H1 (cell line): ENCODE measurements around the gene HOXB4. TPM values are rescaled to one million over a fixed set of nuclear protein-coding genes. Genes with fewer than 3 reads are reported as not detected.
A peak's percentile ranks its signal among the peaks of the same experiment; 100 is the strongest.

Experiments
- CTCF ChIA-PET: fragments of 300-600 bp; sonication (Branson Sonifier 250); formaldehyde crosslinking; loops from one replicate; lab custom pipeline; 2021; ENCODE audit not compliant: partially characterized antibody; lab: Charles Lee
- POLR2A ChIA-PET: fragments of 300-600 bp; sonication (Branson Sonifier 250); formaldehyde crosslinking; loops from one replicate; lab custom pipeline; 2021; ENCODE audit warnings: inconsistent platforms; ENCODE audit not compliant: partially characterized antibody; lab: Charles Lee
- DNase-seq, 2 experiments: peaks; one replicate each; pipeline versions ENCODE4 v3.0.0 to v3.0.0-alpha.2; 2010 to 2022; ENCODE audit warnings: low spot score in 2 of 2, low read depth in 1 of 2, mixed read lengths in 1 of 2
- FAIRE-seq: peaks from 2 replicates; lab custom pipeline; 2011; peaks lifted over from hg19 to GRCh38; lab: Jason Lieb, UNC
- H2AFZ ChIP-seq: 2 replicates; pipeline ENCODE4 v1.8.1; 2012; ENCODE audit warnings: low read length, inconsistent platforms
- H2AK5ac ChIP-seq: 2 replicates; pipeline ENCODE4 v1.6.1; 2013; ENCODE audit warnings: low read depth, low read length
- H2BK120ac ChIP-seq: replicated peaks from 2 replicates; pipeline ENCODE3; 2013; ENCODE audit warnings: low read depth, low read length, inconsistent platforms
- H2BK12ac ChIP-seq: 2 replicates; pipeline ENCODE4 v1.6.1; 2013; ENCODE audit warnings: low read depth, low read length
- H2BK15ac ChIP-seq: 2 replicates; pipeline ENCODE4 v1.6.1; 2013; ENCODE audit warnings: low read length
- H2BK20ac ChIP-seq: 2 replicates; pipeline ENCODE4 v1.6.1; 2013; ENCODE audit warnings: low read length
- H2BK5ac ChIP-seq: 2 replicates; pipeline ENCODE4 v1.6.1; 2013; ENCODE audit warnings: low read depth, low read length
- H3K14ac ChIP-seq: 2 replicates; pipeline ENCODE4 v1.6.1; 2013; ENCODE audit warnings: inconsistent platforms; ENCODE audit not compliant: insufficient read length
- H3K18ac ChIP-seq: 2 replicates; pipeline ENCODE4 v1.6.1; 2013; ENCODE audit warnings: low read length; ENCODE audit errors: extremely low read depth
- H3K23ac ChIP-seq: 2 replicates; pipeline ENCODE4 v1.6.1; 2013; ENCODE audit warnings: inconsistent platforms; ENCODE audit not compliant: insufficient read length
- H3K23me2 ChIP-seq: 2 replicates; pipeline ENCODE4 v1.6.1; 2013; ENCODE audit warnings: low read depth, low read length
- H3K27ac ChIP-seq: 2 replicates; pipeline ENCODE4 v1.6.1; 2011; ENCODE audit warnings: low read depth, low read length, inconsistent platforms
- H3K27me3 ChIP-seq, 4 experiments: replicated peaks in 1 of 4; 1 replicate in 1 of 4; 2 replicates in 3 of 4; pipeline versions ENCODE4 v1.6.1 to v1.8.1; 2011 to 2013; ENCODE audit warnings: low read length in 3 of 4, mild to moderate bottlenecking in 3 of 4, inconsistent platforms in 2 of 4, mixed read lengths in 2 of 4, moderate library complexity in 1 of 4; ENCODE audit not compliant: control insufficient read depth in 3 of 4, insufficient read depth in 3 of 4; ENCODE audit errors: extremely low read depth in 1 of 4
- H3K36me3 ChIP-seq, 4 experiments: 2 replicates each; pipeline versions ENCODE4 v1.6.1 to v1.8.1; 2011 to 2013; ENCODE audit warnings: mild to moderate bottlenecking in 4 of 4, low read length in 3 of 4, moderate library complexity in 2 of 4, control low read depth in 1 of 4, inconsistent platforms in 1 of 4; ENCODE audit not compliant: insufficient read depth in 4 of 4, control insufficient read depth in 2 of 4
- H3K4ac ChIP-seq: replicated peaks from 2 replicates; pipeline ENCODE3; 2013; ENCODE audit warnings: low read length, low read depth, mixed read lengths, inconsistent platforms; ENCODE audit not compliant: insufficient read length
- H3K4me1 ChIP-seq, 4 experiments: replicated peaks in 1 of 4; 1 replicate in 1 of 4; 2 replicates in 3 of 4; pipeline versions ENCODE4 v1.6.1 to v1.8.1; 2011 to 2013; ENCODE audit warnings: low read length in 3 of 4, inconsistent platforms in 2 of 4, mixed read lengths in 1 of 4; ENCODE audit not compliant: insufficient read depth in 4 of 4, control insufficient read depth in 3 of 4
- H3K4me2 ChIP-seq, 2 experiments: 2 replicates each; pipeline versions ENCODE4 v1.6.1 to v1.8.1; 2011 to 2013; ENCODE audit warnings: low read depth in 2 of 2, low read length in 2 of 2, control low read depth in 1 of 2, inconsistent platforms in 1 of 2, mild to moderate bottlenecking in 1 of 2; ENCODE audit not compliant: insufficient read depth in 1 of 2
- H3K4me3 ChIP-seq, 4 experiments: fragments of 200-600, 300-600 bp in 1 of 4; sonication (generic), shearing (Covaris generic), sonication (Bioruptor Twin) in 1 of 4; 2 replicates each; pipeline versions ENCODE4 v1.5.1 to v1.8.1; 2011 to 2016; ENCODE audit warnings: low read length in 4 of 4, low read depth in 3 of 4, control low read depth in 2 of 4, inconsistent platforms in 2 of 4, mild to moderate bottlenecking in 2 of 4, mixed read lengths in 1 of 4, moderate library complexity in 1 of 4; ENCODE audit not compliant: insufficient read depth in 2 of 4; ENCODE audit errors: extremely low read depth in 1 of 4
- H3K56ac ChIP-seq: replicated peaks from 2 replicates; pipeline ENCODE3; 2013; ENCODE audit warnings: low read depth, mild to moderate bottlenecking, mixed read lengths, low read length, inconsistent platforms; ENCODE audit not compliant: insufficient read length
- H3K79me1 ChIP-seq: 2 replicates; pipeline ENCODE4 v1.6.1; 2013; ENCODE audit warnings: low read depth, low read length, control low read depth
- H3K79me2 ChIP-seq, 2 experiments: 2 replicates each; pipeline versions ENCODE4 v1.6.1 to v1.8.1; 2012 to 2013; ENCODE audit warnings: low read length in 2 of 2, mild to moderate bottlenecking in 2 of 2, inconsistent platforms in 1 of 2; ENCODE audit not compliant: insufficient read depth in 2 of 2, control insufficient read depth in 1 of 2
- H3K9ac ChIP-seq, 4 experiments: replicated peaks in 1 of 4; 1 replicate in 1 of 4; 2 replicates in 3 of 4; pipeline versions ENCODE4 v1.6.1 to v1.8.1; 2011 to 2013; ENCODE audit warnings: low read depth in 3 of 4, low read length in 3 of 4, control low read depth in 2 of 4, mild to moderate bottlenecking in 2 of 4, moderate library complexity in 2 of 4, inconsistent platforms in 1 of 4; ENCODE audit errors: extremely low read depth in 1 of 4
- H3K9me3 ChIP-seq, 2 experiments: 2 replicates each; pipeline versions ENCODE4 v1.6.1 to v1.8.1; 2012 to 2013; ENCODE audit warnings: mild to moderate bottlenecking in 2 of 2, moderate library complexity in 2 of 2, control low read depth in 1 of 2, inconsistent platforms in 1 of 2, low read depth in 1 of 2, low read length in 1 of 2, mixed read lengths in 1 of 2; ENCODE audit not compliant: insufficient read depth in 2 of 2
- H4K20me1 ChIP-seq, 2 experiments: replicated peaks in 1 of 2; 2 replicates each; pipeline versions ENCODE3 to v1.8.1; 2011 to 2013; ENCODE audit warnings: inconsistent platforms in 2 of 2, low read length in 2 of 2, mild to moderate bottlenecking in 1 of 2; ENCODE audit not compliant: insufficient read depth in 2 of 2, control insufficient read depth in 1 of 2
- H4K5ac ChIP-seq: 2 replicates; pipeline ENCODE4 v1.6.1; 2013; ENCODE audit warnings: low read length, low read depth, mixed read lengths, inconsistent platforms; ENCODE audit not compliant: insufficient read length
- H4K8ac ChIP-seq: 2 replicates; pipeline ENCODE4 v1.8.0; 2013; ENCODE audit warnings: mild to moderate bottlenecking, moderate library complexity, low read length, inconsistent platforms; ENCODE audit not compliant: insufficient read depth; ENCODE audit errors: extremely low read depth
- H4K91ac ChIP-seq: replicated peaks from 2 replicates; pipeline ENCODE3; 2013; ENCODE audit warnings: low read length, mixed read lengths, inconsistent platforms; ENCODE audit not compliant: insufficient read length
- BACH1 ChIP-seq: IDR thresholded peaks from 2 replicates; pipeline ENCODE4 v1.6.1; 2012; ENCODE audit warnings: low read length, improper control_type of control experiment
- CBX5 ChIP-seq: fragments of 300-800, 300-1000 bp; sonication (generic); IDR thresholded peaks from 2 replicates; pipeline ENCODE4 v1.7.1; 2016; ENCODE audit warnings: antibody characterized with exemption, low read length, low read depth
- EZH2 ChIP-seq: fragments of 200-600 bp; sonication (generic); IDR thresholded peaks from 2 replicates; pipeline ENCODE4 v1.7.1; 2012; ENCODE audit warnings: low read depth, mild to moderate bottlenecking, moderate library complexity, low read length, inconsistent platforms; ENCODE audit not compliant: severe bottlenecking
- RNF2 ChIP-seq: fragments of 200-900, 300-1000 bp; sonication (generic); IDR thresholded peaks from 2 replicates; pipeline ENCODE4 v1.7.1; 2016; ENCODE audit warnings: borderline replicate concordance, low read depth, mild to moderate bottlenecking, antibody characterized with exemption, low read length; ENCODE audit not compliant: poor library complexity, severe bottlenecking; ENCODE audit errors: missing control alignments
- WGBS, 2 experiments: shearing (Covaris generic) in 1 of 2; methylation state at CpG; one replicate each; pipeline versions ENCODE4 v1.1.6 to v1.1.7; 2013 to 2015; ENCODE audit warnings: low lambda C conversion rate in 2 of 2, mixed read lengths in 2 of 2, inconsistent platforms in 1 of 2, low coverage in 1 of 2, missing lambda C conversion rate in 1 of 2; ENCODE audit not compliant: insufficient replicate concordance in 2 of 2, insufficient coverage in 1 of 2, insufficient read length in 1 of 2; ENCODE audit errors: extremely low coverage in 1 of 2, missing lambda C conversion rate in 1 of 2; 5-methylcytosine and 5-hydroxymethylcytosine counted together
- polyA plus RNA-seq, 7 experiments: library from polyadenylated mRNA; depleted of rRNA in 3 of 7; stranded (reverse) in 5 of 7; unstranded in 2 of 7; fragments of >200 nt in 5 of 7; fragments of 200-250 nt in 2 of 7; gene quantifications; 1 replicate in 5 of 7; 2 replicates in 1 of 7; 4 replicates in 1 of 7; pipeline versions ENCODE4 v1.2.1 to v1.2.3, GENCODE V29; 2011 to 2013; ENCODE audit warnings: missing spikeins in 2 of 7, mixed read lengths in 2 of 7
- total RNA-seq: library from RNA; stranded (reverse); fragmentation: NEBNext Ultra II Directional; extraction: Animal tissue kit (Norgen Biotek cat#: 25700); gene quantifications from 2 replicates; pipeline ENCODE4 v1.2.1, GENCODE V29; 2021
- TF ChIP-seq, protein P1 (sequence below), 3 experiments: IDR thresholded peaks; 1 replicate in 2 of 3; 2 replicates in 1 of 3; pipeline versions ENCODE4 v1.5.1 to v1.6.1; 2011; ENCODE audit warnings: low read length in 3 of 3, mild to moderate bottlenecking in 3 of 3, inconsistent platforms in 2 of 3, low read depth in 1 of 3, moderate library complexity in 1 of 3; ENCODE audit not compliant: insufficient read depth in 1 of 3; ENCODE audit errors: control extremely low read depth in 1 of 3
- TF ChIP-seq, protein P2 (sequence below): IDR thresholded peaks from 2 replicates; pipeline ENCODE4 v1.6.1; 2012; ENCODE audit warnings: inconsistent platforms

Gene HOXB4
- total and polyA plus RNA-seq, 2 of the 8 experiments (the other 6 are each of a cell fraction or from before 2014, with no cell fraction given), result not detected

- ChIA-PET POLR2A (interaction anchor here (0.9 to 1.9 kb wide), 2 partner anchors 10 to 34 kb away, joined by 3 to 4 read pairs; no protein-coding TSS in a partner anchor), CTCF (interaction anchor here (0.6 to 4.4 kb wide), 18 partner anchors 8 to 596 kb away, joined by 3 to 21 read pairs (median 4); partner anchors contain the start of gene HOXB5)
- Histone ChIP-seq H4K20me1 (peaks cover 25 to 40% of the 10 kb centered on the region in 2 experiments), H3K9ac (no peak overlapping the region), H3K79me2 (no peaks in the 10 kb centered on the region), H3K18ac (no peak overlapping the region), H3K4ac (no peak overlapping the region), H3K14ac (no peak overlapping the region), H3K23ac (no peak overlapping the region), H3K79me1 (no peaks in the 10 kb centered on the region), H3K4me1 (peaks cover 0 to 9% (median 5%) of the 10 kb centered on the region in 4 experiments; a peak in 6 of 7 replicates), H4K5ac (no peak overlapping the region), H2BK12ac (no peak overlapping the region), H4K91ac (no peak overlapping the region), H2BK120ac (no peak overlapping the region), H2AK5ac (peak overlapping the region; percentile 46; the same call in 1 of the 2 replicates), H2BK5ac (no peak overlapping the region), H3K4me3 (no peak overlapping the region), H2BK15ac (peak overlapping the region; percentile 98; the same call in 1 of the 2 replicates), H2AFZ (no peak overlapping the region), H2BK20ac (no peak overlapping the region), H3K27me3 (peaks cover 98 to 100% (median 99%) of the 10 kb centered on the region in 4 experiments), H3K9me3 (no peaks in the 10 kb centered on the region), H3K27ac (no peak overlapping the region), H3K23me2 (no peaks in the 10 kb centered on the region; the same call in 1 of the 2 replicates), H4K8ac (no peak overlapping the region; the same call in 1 of the 2 replicates), H3K4me2 (no peak overlapping the region), H3K56ac (no peak overlapping the region), H3K36me3 (peaks cover 0 to 13% (median 0%) of the 10 kb centered on the region in 4 experiments; a peak in 1 of 8 replicates)
- FAIRE-seq (no peak), DNase-seq (no peak)
- 12% methylated on average over 41 of the region's 41 CpGs; no CpG with 5 or more reads in 1 of the 2 experiments for WGBS, 2 experiments
- TF ChIP-seq RNF2 (peak; percentile 91), CBX5 (no peak), BACH1 (no peak), EZH2 (peak; percentile 96)
- TF ChIP-seq, protein P1, sequence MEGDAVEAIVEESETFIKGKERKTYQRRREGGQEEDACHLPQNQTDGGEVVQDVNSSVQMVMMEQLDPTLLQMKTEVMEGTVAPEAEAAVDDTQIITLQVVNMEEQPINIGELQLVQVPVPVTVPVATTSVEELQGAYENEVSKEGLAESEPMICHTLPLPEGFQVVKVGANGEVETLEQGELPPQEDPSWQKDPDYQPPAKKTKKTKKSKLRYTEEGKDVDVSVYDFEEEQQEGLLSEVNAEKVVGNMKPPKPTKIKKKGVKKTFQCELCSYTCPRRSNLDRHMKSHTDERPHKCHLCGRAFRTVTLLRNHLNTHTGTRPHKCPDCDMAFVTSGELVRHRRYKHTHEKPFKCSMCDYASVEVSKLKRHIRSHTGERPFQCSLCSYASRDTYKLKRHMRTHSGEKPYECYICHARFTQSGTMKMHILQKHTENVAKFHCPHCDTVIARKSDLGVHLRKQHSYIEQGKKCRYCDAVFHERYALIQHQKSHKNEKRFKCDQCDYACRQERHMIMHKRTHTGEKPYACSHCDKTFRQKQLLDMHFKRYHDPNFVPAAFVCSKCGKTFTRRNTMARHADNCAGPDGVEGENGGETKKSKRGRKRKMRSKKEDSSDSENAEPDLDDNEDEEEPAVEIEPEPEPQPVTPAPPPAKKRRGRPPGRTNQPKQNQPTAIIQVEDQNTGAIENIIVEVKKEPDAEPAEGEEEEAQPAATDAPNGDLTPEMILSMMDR (IDR thresholded peaks at IDR 0.05; ENCODE audit: control extremely low read depth in 1 of 3, insufficient read depth in 1 of 3, low read depth in 1 of 3, low read length in 3 of 3), result no peak
- TF ChIP-seq, protein P2, sequence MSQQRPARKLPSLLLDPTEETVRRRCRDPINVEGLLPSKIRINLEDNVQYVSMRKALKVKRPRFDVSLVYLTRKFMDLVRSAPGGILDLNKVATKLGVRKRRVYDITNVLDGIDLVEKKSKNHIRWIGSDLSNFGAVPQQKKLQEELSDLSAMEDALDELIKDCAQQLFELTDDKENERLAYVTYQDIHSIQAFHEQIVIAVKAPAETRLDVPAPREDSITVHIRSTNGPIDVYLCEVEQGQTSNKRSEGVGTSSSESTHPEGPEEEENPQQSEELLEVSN, result no peak
Observed at GRCh38 chr17:48621410-48622392, 43.6 kb upstream of the HOXB4 start.
